T-helper 1 cell treated with Interleukin-12 subunit alpha and Interleukin-12 subunit beta and Interleukin-4 antibody, amounts not matched to agents 30 μg/mL and 1 μg/mL, for 36 hours (primary cell): ENCODE measurements around the gene FKRP.
A peak's percentile ranks its signal among the peaks of the same experiment; 100 is the strongest.
"Not testable (repeated sequence)": the region's sequence is repeated elsewhere in the genome, so short reads cannot be mapped to it uniquely, and the experiment has no call there.

Experiments used
- H3K27ac Mint-ChIP-seq: one replicate; pipeline ENCODE4 v1.8.0; 2021; ENCODE audit warnings: mild to moderate bottlenecking, mixed read lengths
- H3K27me3 Mint-ChIP-seq: one replicate; pipeline ENCODE4 v1.8.0; 2021; ENCODE audit warnings: low read depth, mixed read lengths
- H3K36me3 Mint-ChIP-seq: one replicate; pipeline ENCODE4 v1.8.0; 2021; ENCODE audit warnings: low read depth, mixed read lengths
- H3K4me1 Mint-ChIP-seq: one replicate; pipeline ENCODE4 v1.8.0; 2021; ENCODE audit warnings: low read depth, mixed read lengths
- H3K4me3 Mint-ChIP-seq: one replicate; pipeline ENCODE4 v1.8.0; 2021; ENCODE audit warnings: mild to moderate bottlenecking, moderate library complexity, mixed read lengths
- H3K9me3 Mint-ChIP-seq: one replicate; pipeline ENCODE4 v1.8.0; 2021; ENCODE audit warnings: mixed read lengths

The FKRP gene, protein sequence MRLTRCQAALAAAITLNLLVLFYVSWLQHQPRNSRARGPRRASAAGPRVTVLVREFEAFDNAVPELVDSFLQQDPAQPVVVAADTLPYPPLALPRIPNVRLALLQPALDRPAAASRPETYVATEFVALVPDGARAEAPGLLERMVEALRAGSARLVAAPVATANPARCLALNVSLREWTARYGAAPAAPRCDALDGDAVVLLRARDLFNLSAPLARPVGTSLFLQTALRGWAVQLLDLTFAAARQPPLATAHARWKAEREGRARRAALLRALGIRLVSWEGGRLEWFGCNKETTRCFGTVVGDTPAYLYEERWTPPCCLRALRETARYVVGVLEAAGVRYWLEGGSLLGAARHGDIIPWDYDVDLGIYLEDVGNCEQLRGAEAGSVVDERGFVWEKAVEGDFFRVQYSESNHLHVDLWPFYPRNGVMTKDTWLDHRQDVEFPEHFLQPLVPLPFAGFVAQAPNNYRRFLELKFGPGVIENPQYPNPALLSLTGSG

GRCh38 chr19:46745521-46746280 is at the start of gene FKRP:
TSS of gene FKRP (plus strand) at chr19:46746057. CDS start at chr19:46755451, 9,394 bp downstream.
- Mint-ChIP-seq H3K27ac (peak within 1 kb of the TSS; percentile 87), H3K4me3 (peak within 1 kb of the TSS; percentile 93), H3K36me3 (peaks cover 4% of the 10 kb centered on the region), H3K27me3 (no peaks in the 10 kb centered on the region), H3K9me3 (no peaks in the 10 kb centered on the region), H3K4me1 (peaks cover 30% of the 10 kb centered on the region)

DNA sequence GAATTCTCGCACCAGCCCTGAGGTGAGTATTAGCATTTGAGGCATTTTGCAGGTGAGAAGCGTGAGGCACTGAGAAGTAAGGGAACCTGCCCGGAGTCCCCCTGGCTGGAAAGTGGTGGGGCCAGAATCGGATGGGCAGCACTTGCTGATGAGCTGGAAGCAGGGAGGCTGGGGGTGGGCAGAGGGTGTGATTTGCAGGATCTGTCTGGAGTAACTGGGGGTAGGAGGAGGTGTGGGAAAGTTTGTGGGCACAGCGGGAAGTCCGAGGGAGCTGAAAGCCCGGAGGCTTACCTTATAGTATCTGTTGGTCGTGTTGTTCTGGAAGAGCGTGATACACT is 49.0 kb upstream of the FKRP start:
- Mint-ChIP-seq H3K36me3 (peaks cover 58% of the 10 kb centered on the region), H3K9me3 (no peaks in the 10 kb centered on the region), H3K4me3 (no peak overlapping the region), H3K27me3 (no peaks in the 10 kb centered on the region), H3K27ac (no peak overlapping the region), H3K4me1 (peaks cover 3% of the 10 kb centered on the region)

DNA sequence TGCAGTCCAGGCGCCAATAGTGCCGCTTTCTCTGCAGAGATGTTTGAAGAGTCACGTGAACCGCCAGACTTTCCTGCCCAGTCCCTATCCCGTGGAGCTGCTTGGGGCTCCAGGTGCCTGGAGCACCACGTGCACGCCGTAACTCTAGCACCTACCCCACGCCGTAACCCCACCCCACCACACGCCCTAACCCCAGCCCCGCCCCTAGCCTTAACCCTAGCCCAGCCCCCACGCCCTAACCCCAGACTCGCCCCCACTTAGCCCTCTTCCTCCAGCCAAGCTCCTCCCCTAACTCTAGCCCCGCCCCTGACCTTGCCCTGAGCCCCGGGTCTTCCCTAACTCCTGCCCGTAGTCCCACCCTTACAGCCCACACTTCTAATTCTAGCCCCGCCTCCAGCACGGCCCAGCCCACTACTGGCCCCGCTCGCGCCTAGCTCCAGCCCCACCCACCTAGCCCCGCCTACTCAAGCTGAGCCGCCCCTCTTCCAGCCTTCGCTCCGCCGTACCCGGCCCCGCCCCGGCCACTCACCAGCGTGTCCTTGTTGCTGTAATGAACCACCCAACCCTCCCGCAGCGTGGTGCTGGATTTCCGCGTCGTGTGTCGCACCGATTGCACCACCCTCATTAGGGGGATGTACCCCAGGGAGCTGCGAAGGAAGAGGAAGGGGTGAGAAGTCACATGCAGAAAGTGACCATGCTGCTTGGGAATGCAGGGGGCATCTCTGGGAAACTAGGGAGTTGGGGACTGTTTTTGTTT is 48.5 kb upstream of the FKRP start:
- Mint-ChIP-seq H3K27ac (no peak overlapping the region), H3K4me3 (no peak overlapping the region), H3K9me3 (no peaks in the 10 kb centered on the region), H3K27me3 (no peaks in the 10 kb centered on the region), H3K36me3 (peaks cover 52% of the 10 kb centered on the region), H3K4me1 (peaks cover 3% of the 10 kb centered on the region)

- Mint-ChIP-seq H3K4me3 (no peak overlapping the region), H3K36me3 (peaks cover 40% of the 10 kb centered on the region), H3K4me1 (peaks cover 3% of the 10 kb centered on the region), H3K27ac (no peak overlapping the region), H3K27me3 (no peaks in the 10 kb centered on the region), H3K9me3 (no peaks in the 10 kb centered on the region)
These were observed 47.2 kb upstream of the FKRP start for GRCh38 chr19:46698395-46699321.

DNA sequence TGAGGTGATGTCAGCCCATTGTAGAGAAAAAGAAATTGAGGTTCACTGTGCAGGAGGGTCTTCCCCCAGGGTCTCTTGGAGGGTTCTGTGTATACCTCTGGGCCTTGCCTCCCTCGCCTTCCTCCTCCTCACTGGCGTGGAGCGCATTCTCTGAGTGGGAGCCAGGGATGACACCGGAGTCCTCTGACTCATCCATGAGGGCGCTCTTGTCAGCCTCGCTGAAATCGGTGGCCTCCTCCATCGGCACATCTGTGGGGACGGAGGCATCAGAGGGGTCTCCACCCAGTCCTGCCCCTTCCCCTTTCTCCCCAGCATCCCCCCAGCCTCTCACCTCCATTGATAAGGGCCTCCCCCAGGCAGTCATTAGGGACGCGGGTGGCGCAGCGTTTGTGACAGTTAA is 45.2 kb upstream of the FKRP start:
- Mint-ChIP-seq H3K9me3 (no peaks in the 10 kb centered on the region), H3K36me3 (peaks cover 42% of the 10 kb centered on the region), H3K4me3 (no peak overlapping the region), H3K4me1 (peaks cover 19% of the 10 kb centered on the region), H3K27ac (no peak overlapping the region), H3K27me3 (no peaks in the 10 kb centered on the region)

- Mint-ChIP-seq H3K27me3 (no peaks in the 10 kb centered on the region), H3K36me3 (peaks cover 34% of the 10 kb centered on the region), H3K9me3 (no peaks in the 10 kb centered on the region), H3K4me1 (peaks cover 16% of the 10 kb centered on the region), H3K4me3 (no peak overlapping the region), H3K27ac (no peak overlapping the region)
These were observed 41.3 kb upstream of the FKRP start for GRCh38 chr19:46704379-46705076.

DNA sequence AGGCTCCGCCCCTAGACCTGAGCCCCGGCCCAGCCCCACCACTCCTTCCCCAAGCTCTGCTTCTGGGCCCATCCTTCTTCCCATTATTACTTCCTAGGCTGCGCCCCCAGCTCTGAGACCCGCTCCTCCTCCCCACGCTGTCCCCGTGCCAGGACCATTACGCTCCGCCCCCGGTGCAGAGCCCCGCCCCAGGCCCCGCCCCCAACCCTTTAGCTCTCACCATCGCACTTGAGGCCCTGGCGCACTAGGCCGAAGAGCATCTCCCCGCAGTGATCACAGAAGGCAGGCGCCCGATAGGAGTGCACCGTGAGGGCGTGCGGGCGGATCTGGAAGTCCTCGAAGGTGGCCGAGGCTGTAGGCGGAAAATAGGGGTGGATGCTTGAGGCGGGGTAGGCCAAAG is 35.2 kb upstream of the FKRP start:
- Mint-ChIP-seq H3K9me3 (no peaks in the 10 kb centered on the region), H3K27me3 (no peaks in the 10 kb centered on the region), H3K27ac (no peak overlapping the region), H3K36me3 (peaks cover 32% of the 10 kb centered on the region), H3K4me3 (no peak overlapping the region), H3K4me1 (peaks cover 17% of the 10 kb centered on the region)

DNA sequence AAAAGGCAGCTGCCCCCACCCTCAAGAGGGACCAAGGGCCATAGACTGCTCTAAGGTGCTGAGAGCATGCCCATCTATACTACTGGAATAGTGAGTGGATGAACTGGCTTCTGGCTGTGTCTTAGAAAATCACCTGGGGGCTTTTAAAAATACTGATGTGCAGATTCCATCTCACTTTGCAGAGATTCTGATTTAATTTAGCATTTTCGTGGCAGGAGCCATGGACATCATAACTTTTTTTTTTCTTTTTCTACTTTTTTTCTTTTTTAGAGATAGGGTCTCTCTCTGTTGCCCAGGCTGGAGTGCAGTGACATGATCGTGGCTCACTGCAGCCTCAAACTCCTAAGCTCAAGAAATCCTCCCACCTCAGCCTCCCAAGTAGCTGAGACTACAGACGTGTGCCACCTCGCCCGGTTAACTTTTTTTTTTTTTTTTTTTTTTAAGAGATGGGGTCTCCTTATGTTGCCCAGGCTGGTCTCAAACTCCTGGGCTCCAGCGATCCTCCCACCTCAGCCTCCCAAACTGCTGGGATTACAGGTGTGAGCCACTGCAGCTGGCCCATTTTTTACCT is 33.0 kb upstream of the FKRP start:
- Mint-ChIP-seq H3K36me3 (peaks cover 27% of the 10 kb centered on the region), H3K4me1 (peaks cover 20% of the 10 kb centered on the region)
- H3K27me3 Mint-ChIP-seq, H3K27ac Mint-ChIP-seq, H3K4me3 Mint-ChIP-seq, H3K9me3 Mint-ChIP-seq: not testable (repeated sequence)

GRCh38 chr19:46713781-46714443 is 31.9 kb upstream of the FKRP start:
- Mint-ChIP-seq H3K27ac (peak overlapping the region; percentile 90), H3K9me3 (no peaks in the 10 kb centered on the region), H3K36me3 (peaks cover 32% of the 10 kb centered on the region), H3K27me3 (no peaks in the 10 kb centered on the region), H3K4me1 (peaks cover 30% of the 10 kb centered on the region), H3K4me3 (peak overlapping the region; percentile 96)

DNA sequence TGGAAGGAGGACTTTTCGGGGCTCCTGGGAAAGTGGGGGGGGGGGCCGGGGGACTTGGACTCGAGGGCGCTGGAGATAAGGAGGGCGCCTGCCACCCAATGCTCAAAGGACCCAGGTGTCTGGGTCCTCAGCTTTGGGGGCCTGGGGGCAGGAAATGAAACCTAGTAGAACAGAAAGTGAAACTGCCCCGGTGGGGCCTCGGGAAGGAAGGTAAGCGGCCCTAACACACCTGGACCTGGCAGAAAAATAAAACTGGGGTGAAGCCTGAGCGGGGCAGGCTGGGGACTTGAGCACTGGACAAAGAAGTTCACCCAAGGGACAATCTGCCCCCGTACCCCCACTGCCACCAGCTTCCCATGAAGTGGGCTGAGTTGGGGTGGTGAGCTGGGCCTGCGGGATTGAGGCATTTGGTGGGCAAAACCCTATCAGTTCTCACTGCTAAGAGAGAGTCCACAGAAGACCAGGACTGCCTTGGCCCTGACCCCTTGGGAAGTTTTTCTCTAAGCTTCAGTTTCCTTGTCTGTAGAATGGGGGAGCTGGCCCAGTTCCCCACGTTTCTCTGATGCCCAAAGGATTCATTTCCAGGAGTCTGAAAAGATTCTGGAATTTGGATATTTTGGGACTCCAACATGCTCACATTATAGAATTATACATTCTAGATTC is 31.3 kb upstream of the FKRP start:
- peaks cover 36% of the 10 kb centered on the region for H3K4me1 Mint-ChIP-seq
- H3K27ac Mint-ChIP-seq = peak overlapping the region; percentile 90
- no peaks in the 10 kb centered on the region for H3K9me3 Mint-ChIP-seq
- peaks cover 34% of the 10 kb centered on the region for H3K36me3 Mint-ChIP-seq
- no peaks in the 10 kb centered on the region for H3K27me3 Mint-ChIP-seq
- peak overlapping the region; percentile 96 for H3K4me3 Mint-ChIP-seq

GRCh38 chr19:46715620-46715974 is 30.3 kb upstream of the FKRP start:
- H3K4me1 Mint-ChIP-seq = peaks cover 36% of the 10 kb centered on the region

GRCh38 chr19:46715975-46716671 is 29.7 kb upstream of the FKRP start:
- H3K36me3 Mint-ChIP-seq = peaks cover 34% of the 10 kb centered on the region
- no peaks in the 10 kb centered on the region for H3K27me3 Mint-ChIP-seq
- H3K27ac Mint-ChIP-seq = peak overlapping the region; percentile 94
- H3K9me3 Mint-ChIP-seq = no peaks in the 10 kb centered on the region
- peaks cover 38% of the 10 kb centered on the region for H3K4me1 Mint-ChIP-seq
- peak overlapping the region; percentile 96 for H3K4me3 Mint-ChIP-seq

More at GRCh38 chr19:46715620-46715974, 30.3 kb upstream of the FKRP start:
- no peaks in the 10 kb centered on the region for H3K9me3 Mint-ChIP-seq
- H3K4me3 Mint-ChIP-seq = peak overlapping the region; percentile 96
- H3K27ac Mint-ChIP-seq = peak overlapping the region; percentile 86
- no peaks in the 10 kb centered on the region for H3K27me3 Mint-ChIP-seq
- peaks cover 33% of the 10 kb centered on the region for H3K36me3 Mint-ChIP-seq
